HG02885 (cell line): ENCODE results near the gene AHDC1.
"Not testable (repeated sequence)": the region's sequence is repeated elsewhere in the genome, so short reads cannot be mapped to it uniquely, and the experiment has no call there.

Experiments used
- ATAC-seq: cut with Tn5 transposase; IDR thresholded peaks from one replicate; pipeline ENCODE4 v1.9.1; 2021; ENCODE audit warnings: mild to moderate bottlenecking; ENCODE audit not compliant: unreplicated experiment, poor library complexity

AHDC1 gene

DNA sequence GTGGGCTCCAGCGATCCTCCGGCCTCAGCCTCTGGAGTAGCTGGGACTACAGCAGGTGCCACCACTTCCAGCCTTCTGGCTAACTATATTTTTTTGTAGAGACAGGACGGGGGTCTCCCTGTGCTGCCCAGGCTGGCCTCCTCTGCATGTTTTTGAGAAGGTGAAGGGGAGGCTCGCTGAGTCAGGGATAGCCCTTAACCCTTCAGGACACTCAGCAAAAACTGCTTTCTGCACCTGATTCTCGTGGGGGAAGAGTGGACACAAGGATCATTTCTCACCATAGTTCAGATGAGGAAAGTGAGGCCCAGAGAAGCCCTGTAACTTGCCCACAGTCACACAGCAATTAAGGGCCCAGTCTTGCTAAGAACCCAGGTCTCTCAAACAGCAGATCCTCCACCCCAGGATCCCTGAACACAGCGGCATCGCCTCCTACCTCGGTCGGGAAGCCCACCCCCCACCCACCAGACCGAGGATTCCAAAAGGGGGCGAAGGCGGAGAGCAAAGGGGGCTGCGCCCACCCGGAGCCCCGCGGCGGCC is 29.8 kb upstream of the AHDC1 start:
- no peak for ATAC-seq

DNA sequence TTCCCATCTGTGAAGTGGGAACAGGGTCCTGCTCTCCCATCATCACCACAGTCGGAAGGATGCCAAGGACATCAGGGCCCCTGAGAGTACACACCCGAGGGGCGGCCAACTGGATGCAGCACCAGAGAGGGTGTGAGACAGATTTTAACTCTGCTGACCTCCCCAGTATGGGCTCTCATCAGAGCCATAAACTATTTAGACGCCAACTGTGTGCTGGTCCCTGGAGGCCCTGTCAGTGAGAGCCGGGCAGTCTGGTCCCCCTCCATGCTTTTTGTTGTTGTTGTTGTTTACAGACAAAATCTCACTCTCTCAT is 29.3 kb upstream of the AHDC1 start:
- no peak for ATAC-seq

DNA sequence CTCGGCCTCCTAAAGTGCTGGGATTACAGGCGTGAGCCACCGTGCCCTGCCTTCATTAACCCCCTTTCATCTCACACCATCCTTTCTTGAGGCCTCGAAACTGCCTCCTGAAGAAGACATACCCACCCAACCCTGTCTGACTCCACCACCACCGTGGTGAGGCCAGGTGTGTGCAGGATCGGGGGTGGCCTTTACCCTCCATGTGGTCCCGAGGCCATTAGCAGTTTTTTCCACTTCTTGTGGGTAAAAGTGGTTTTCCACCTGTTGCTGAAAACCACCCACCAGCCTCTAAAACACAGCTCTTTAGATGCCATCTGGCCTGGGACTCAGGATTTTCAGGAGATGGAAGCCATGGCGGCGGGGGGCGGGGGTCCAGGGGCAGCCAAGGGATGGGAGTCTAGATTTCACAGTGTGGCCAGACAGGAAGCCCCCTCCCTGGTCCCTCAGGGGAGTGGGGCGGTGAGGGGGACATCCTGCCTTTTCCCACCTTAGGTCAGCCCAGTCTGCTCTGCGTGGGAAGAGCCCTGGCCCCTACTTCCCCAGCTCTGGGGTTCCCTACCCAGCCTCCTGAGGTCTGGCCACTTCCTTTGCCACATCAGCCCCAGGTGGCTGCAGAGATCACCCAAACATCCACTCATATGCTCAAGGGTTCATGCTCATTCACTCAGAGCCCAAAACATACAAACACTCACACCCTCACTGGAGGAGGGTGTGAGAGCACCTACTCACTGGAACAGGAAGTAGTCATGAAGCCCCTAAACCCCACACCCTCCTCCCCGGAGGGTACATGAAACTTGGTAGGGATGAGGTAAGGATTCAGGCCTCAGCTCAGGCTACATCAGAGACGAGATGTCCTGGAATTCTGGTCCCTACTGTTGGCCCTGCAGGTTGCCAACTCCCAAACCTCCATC is 28.7 kb upstream of the AHDC1 start:
- ATAC-seq: peak; percentile 38

DNA sequence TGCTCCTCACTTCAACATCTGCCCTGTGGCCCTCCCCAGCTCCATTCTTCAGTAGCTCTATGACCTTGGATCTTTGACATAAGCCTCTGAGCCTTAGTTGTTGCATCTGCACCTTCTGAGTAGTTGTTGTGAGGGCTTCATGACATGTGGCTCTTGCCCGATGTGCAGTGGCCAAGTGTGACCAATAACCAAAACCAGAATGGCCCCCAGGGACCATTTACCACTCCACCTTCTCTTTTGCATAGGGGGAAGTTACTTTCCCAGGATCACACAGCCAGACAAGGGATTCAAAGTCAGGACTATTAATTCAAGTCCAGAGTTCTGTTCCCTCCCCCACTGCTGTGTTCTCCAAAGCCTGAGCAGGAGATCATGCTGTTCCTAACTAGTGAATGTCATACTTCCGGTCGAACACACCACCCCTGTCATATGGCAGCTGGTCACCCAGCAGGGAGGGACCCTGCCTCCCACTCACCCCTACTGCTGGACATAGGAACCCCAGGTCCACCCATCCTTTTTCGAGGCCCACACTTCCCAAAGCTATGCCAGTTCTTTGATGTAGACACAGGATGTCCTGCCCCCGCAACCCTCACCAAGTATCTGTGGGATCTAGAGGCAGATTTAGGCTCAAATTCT is 27.0 kb upstream of the AHDC1 start:
- ATAC-seq: peak; percentile 19

DNA sequence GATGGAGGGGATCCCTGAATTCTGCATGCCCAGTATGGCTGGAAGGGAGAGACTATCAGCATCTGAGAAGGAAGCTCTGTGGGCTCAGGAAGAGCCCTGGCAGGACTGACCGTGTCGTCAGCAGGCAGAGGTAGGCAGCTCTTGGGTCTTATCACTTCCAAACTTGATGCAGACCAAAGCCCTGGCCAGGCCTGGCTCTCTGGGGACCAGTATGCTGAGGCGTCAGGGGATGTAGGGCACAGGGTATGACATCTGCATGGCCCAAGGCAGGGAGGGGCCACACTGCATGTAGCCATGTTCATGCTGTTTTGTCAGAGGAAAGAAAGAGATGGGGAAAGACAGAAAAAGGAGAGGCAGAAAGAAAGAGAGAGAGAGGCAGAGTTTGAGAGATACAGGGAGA is 24.8 kb upstream of the AHDC1 start:
- no peak for ATAC-seq

DNA sequence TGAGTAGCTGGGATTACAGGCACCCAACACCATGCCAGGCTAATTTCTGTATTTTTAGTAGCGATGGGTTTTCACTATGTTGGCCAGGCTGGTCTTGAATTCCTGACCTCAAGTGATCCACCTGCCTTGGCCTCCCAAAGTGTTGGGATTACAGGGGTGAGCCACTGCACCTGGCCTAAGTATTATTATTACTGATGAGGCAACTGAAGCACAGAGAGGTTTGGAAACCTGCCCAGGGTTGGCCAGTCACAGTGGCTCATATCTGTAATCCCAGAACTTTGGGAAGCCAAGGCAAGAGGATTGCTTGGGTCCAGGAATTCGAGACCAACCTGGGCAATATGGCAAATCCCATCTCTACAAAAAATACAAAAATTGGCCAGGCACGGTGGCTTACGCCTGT is 23.8 kb upstream of the AHDC1 start:
- ATAC-seq: not testable (repeated sequence)

DNA sequence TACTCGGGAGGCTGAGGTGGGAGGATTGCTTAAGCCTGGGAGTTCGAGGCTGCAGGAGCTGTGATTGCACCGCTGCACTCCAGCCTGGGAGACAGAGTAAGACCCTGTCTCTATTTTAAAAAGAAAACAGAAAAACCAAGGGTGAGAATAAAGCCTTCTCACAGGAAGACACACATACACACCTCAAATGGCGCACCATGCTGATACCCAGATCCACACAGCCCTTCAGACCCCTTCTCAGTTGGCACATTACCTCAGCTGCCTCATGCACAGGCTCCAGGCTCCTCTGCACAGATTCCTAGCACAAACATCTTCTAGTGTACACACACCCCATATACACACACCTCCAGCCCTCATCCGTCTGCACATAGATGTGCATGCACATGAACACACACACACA is 23.1 kb upstream of the AHDC1 start:
- no peak for ATAC-seq

DNA sequence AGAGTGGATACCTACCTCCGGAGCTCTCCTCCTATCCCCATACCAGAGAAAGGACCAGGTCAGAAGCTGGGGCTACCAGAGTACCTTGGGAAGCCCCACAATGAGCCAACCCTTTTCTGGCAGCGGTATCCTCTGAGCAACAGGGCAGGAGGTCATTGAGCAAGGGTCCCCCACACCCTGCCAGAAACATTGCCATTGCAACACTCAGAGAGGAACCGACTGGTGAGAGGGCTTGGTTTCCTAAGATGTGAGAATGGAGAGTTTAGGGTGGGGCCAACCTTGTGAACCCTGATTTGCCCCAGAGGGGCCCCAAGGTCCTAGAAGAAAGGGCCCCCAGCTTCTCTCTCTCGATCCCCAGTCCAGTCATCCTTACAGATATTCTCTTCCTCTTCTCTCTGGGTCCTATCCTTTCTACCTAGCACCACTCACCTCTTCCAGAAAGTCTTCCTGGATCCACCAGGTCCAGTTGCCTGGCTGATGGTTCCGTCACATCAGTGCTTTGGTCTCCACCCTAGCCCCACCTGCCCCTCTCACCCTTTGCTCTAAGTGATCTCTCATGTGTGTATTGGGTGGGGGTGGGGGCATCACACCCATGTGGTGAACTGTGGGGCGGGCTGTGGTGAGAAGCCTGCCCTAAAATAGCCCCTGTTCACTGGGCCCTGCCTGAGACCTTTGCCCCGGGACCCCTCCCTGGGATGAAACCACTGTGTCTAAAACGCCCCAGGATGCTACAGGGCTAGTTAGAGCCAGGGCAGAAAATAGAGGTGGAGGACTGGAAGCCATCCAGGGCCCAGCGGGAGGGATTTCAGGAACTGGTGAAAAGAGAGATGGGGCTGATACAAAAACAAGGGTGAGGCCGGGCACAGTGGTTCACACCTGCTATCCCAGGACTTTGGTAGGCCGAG is 22.3 kb upstream of the AHDC1 start:
- no peak for ATAC-seq

DNA sequence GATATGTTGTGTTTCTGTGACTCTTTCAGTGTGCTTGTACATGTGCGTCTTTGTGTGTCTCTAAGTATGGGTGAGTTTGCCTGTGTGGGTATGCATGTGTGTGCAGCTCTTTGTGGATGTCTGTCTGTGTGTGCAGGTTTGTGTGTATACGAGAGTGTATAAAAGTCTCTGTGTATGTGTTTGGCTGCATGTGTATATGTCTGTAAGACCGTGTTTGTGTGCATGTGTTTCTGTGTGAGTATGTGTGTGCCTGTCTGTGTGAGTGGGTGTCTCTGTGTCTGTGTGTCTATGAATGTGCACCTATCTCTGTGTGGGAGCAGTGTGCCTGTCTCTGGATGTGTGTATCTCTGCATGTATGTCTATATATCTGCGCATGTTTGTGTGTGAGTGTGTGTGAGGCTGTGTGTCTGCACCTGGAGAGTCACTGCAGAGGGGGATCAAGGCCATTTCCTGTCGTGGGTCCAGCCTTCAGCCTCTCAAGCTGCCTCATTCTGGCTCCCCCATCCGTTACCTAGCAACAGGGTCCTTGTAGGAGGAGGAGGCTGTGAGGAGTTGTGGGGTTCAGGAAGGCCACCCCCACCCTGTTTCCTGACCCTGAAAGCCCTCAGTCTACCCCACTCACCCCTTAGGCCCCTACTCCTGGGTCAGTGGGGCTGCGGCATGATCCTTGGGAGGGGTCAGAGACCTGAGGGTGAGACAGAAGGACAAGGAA is 20.7 kb upstream of the AHDC1 start:
- ATAC-seq: no peak

DNA sequence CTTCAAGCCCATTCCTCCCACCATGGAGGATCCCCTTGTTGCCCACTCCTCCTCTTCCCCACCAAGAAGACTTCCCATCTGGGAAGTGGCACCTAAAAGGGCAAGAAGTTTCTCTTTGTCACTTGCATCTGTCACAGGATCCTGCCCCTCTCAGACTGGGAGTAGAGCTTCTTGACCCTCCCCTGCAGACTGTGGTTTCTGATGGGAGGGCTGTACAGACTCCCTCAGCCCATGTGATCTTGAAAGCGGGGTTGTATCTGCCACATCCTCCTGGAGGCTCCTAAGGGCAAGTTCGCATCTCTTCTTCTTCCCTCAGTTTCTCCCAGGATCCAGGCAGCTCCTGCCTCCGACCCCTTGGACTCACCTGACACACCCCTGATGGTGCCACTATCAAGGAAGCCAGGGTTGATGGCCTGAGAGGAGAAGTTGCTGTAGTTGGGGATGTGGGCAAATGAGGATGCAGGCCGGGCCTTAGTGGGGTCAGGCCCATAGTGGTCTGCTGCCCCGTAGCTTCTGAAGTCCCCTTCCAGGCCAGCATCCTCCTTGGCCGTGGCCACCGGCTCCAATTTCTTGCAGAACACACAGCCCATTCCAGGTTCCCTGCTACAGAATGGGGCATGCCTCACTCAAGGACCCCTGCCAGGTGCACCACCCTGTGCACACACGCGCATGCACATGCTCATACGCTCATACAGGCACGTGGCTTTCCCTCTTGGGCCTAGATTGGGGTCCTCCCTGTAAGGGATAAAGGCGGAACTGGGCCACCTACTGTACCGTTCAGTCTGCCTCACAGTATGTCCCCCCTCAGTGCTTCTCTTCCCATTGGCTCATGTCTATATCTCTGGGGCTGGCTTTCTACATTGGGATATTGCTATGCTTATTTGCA is 19.6 kb upstream of the AHDC1 start:
- ATAC-seq: no peak

DNA sequence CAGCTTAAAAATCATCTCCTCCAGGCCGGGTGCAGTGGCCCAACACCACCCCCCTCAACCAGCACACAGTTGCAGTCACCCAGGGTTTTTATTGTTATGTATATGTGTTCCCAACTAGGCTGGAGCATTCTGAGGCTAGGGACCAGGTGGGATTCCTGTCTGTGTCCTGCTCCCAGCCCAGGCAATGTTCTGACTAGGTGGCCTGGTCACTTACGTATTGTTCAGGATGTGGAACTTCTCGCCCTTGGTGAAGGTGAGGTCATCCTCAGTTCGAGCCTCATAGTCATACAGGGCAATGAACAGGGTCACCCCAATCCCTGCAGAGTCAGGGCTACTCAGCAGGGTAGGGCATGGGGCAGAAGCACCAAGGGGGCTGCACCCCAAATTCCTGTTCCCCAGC is 18.9 kb upstream of the AHDC1 start:
- no peak for ATAC-seq

DNA sequence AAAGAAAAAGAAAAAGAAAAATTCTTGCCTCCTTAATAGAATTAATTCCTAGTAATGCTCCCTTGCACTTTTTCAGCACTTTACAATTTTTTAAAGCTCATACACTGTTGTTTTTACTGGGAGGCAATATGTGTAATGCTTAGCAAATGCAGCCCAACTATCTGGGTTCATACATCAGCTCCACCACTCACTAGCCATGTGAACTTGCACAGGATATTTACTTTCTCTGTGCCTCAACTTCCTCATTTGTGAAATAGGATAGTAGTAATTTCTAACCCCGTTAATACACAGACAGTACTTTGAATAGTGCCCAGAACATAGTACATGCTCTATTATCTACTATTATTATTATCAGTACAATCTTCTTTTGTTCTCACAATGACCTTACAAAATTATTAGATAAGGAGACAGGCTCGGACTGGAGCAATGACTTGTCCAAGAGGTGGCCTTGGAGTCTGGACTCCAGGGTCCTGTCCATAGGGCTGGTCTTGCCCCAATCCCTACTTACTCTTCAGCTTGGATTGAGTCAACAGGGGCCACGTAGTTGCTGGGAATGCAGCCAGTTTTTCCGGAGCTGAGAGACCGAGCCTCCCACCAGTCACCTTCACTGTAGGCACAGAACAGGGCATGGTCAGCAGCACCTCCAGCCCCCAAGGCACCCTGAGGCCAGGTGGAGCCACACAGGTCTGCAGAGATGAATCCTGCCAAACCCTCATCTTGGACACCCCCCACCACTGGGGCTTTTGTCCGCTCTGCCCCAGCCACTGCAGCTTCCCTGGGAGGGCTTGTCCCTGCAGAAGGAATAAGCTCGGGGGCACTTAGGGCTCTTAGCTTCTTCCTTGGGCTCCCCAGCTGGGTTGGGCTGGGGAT is 17.3 kb upstream of the AHDC1 start:
- ATAC-seq: no peak

DNA sequence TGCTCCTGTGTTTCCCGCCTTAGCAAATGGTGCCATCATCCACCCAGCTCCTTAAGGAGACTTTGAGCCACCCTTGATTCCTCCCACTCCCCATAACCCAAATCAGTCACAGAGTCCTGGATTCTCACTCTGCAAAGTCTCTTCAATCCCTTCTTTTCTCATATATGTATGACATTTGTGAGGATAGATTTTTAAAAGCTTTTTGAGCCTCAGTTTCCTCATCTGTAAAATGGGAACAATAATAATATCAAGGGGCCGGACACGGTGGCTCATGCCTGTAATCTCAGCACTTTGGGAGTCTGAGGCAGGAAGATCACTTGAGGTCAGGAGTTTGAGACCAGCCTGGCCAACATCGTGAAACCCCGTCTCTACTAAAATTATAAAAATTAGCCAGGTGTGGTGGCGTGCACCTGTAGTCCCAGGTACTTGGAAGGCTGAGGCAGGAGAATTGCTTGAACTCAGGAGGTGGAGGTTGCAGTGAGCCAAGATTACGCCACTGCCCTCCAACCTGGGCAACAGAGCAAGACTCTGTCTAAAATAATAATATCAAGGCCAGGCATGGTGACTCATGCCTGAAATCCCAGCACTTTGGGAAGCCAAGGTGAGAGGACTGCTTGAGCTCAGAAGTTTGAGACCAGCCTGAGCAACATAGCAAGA is 16.0 kb upstream of the AHDC1 start:
- ATAC-seq: not testable (repeated sequence)

DNA sequence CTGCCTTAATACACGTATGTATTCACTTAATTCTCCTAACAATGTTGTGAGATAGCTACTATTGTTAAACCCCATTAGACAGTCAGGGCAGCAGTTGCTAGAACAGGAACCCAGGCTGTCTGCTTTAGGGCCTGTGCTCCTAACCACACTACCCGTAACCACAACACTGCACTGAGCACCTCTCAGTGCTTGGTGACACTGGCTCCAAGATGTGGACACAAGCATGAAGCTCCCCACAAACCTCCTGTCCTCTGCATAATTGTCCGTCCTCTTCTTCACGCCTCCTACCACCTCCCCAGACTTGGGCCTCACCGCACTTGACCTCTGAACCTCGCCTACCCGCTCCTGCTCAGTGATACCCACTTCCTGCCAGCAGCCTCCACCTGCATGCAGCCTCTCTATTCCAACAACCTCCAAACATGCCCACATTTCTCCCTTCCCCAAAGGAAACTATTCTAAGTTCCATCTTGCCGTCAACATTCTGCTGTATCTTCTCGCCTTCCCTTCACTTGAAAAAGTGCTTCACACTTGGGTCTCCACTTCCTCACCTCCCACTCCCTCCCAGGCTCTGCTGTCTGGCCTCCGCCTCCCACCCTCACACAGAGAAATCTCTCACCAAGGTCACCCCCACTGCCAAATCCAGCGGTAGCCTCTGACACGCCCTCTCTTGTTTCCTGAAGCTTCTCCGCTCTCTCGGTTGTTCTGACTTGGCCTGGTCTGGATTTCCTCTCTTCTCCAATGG is 14.6 kb upstream of the AHDC1 start:
- no peak for ATAC-seq

DNA sequence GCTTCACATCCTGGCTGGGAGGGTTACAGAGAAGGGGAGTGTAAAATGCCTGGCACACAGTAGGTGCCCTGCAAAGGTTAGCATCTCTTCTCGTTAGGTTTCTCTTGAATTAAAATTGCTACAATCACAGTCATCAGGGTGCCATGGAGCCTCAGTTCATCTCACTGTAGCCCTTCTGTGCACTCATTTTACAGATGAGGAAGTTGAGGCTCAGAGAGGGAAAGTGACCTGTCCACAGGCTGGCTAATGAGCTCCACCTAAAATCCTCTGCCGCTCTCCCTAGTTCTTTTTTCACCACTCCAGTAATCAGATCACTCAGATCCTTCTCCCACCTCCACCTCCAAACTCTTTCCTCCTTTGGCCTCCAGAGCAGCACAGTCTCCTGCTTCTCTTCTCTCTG is 13.5 kb upstream of the AHDC1 start:
- no peak for ATAC-seq

DNA sequence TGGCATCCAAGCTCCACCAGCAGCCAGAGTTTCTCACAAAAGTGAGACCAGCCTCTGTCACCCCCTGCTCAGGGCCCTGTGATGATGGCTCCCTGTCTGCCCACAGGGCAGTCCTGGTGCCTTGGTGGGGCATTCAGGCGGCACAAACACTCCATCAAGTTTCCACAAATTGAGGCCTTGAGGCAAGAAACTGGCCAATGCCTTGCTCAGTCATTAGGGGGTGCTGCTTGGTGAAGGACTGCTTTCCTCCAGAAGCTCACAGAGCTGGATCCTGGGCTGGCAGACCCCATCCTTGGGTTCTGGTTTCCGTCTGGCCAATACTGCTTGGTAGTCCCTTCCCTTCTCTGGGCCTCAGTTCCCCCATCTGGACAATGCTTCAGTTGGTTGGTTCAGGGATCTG is 12.5 kb upstream of the AHDC1 start:
- no peak for ATAC-seq
